Upper lobe of right lung (tissue), 1 donor: ENCODE measurements around the gene FXR1. TPM values are rescaled to one million over a fixed set of nuclear protein-coding genes. Genes with fewer than 3 reads are reported as not detected.

Experiments
- ATAC-seq: fragments of 200-7000 bp; cut with Tn5 transposase; one replicate; pipeline ENCODE4 v1.9.1; 2020; ENCODE audit warnings: mild to moderate bottlenecking, moderate library complexity
- DNase-seq: peaks from one replicate; pipeline ENCODE4 v3.0.0-alpha.2; 2020
- H3K27ac ChIP-seq: fragments of 200-600 bp; one replicate; pipeline ENCODE4 v1.8.0; 2022
- H3K27me3 ChIP-seq: fragments of 200-600 bp; one replicate; pipeline ENCODE4 v1.8.0; 2022; ENCODE audit warnings: mild to moderate bottlenecking
- H3K36me3 ChIP-seq: fragments of 200-600 bp; one replicate; pipeline ENCODE4 v1.8.0; 2022
- H3K4me1 ChIP-seq: fragments of 200-600 bp; one replicate; pipeline ENCODE4 v1.8.0; 2022
- H3K4me3 ChIP-seq: fragments of 200-600 bp; one replicate; pipeline ENCODE4 v1.8.0; 2022; ENCODE audit warnings: mild to moderate bottlenecking
- H3K9me3 ChIP-seq: fragments of 200-600 bp; one replicate; pipeline ENCODE4 v1.8.0; 2022
- intact Hi-C: fragments of 100-400 bp; cut with DNase I; formaldehyde crosslinking; loops from one replicate; pipeline ENCODE4 v1.11.0; 2022
- total RNA-seq: library from RNA; stranded (reverse); fragmentation: NEBNext Ultra II Directional; extraction: Animal tissue kit (Norgen Biotek cat#: 25700); gene quantifications from one replicate; pipeline ENCODE4 v1.2.1, GENCODE V29; 2021
- TF ChIP-seq, protein P1 (sequence below): fragments of 200-600 bp; IDR thresholded peaks from one replicate; pipeline ENCODE4 v1.8.0; 2022; ENCODE audit warnings: antibody characterized with exemption
- donor health status: DM: no; HTN: yes; CAD: no; lungs with severe emphysema.

Gene FXR1
- total RNA-seq, 1 donor from 2014 or later, result 97.3 TPM

DNA sequence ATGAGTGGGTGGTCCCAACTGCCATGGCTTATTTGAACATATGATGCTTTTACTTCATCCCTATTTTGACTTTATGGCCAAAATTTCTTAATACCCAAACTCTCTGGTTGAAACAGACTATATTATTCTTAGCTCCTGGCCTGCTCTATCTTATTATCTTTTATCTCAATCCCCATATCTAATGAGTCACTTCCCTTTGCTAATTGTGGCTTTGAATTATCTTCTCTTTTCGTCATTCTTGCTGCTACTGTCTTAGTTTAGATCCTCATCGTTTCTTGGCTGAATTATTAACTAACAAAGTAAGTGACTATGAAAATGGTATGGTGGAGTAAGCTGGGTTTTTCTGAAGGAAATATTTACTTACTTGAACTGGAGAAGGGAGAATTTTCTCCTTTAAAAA is 105.2 kb downstream of the FXR1 start:
- H3K9me3 ChIP-seq, result no peaks in the 10 kb centered on the region
- ATAC-seq, result no peak
- H3K36me3 ChIP-seq, result no peaks in the 10 kb centered on the region
- TF ChIP-seq, protein P1, sequence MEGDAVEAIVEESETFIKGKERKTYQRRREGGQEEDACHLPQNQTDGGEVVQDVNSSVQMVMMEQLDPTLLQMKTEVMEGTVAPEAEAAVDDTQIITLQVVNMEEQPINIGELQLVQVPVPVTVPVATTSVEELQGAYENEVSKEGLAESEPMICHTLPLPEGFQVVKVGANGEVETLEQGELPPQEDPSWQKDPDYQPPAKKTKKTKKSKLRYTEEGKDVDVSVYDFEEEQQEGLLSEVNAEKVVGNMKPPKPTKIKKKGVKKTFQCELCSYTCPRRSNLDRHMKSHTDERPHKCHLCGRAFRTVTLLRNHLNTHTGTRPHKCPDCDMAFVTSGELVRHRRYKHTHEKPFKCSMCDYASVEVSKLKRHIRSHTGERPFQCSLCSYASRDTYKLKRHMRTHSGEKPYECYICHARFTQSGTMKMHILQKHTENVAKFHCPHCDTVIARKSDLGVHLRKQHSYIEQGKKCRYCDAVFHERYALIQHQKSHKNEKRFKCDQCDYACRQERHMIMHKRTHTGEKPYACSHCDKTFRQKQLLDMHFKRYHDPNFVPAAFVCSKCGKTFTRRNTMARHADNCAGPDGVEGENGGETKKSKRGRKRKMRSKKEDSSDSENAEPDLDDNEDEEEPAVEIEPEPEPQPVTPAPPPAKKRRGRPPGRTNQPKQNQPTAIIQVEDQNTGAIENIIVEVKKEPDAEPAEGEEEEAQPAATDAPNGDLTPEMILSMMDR, result no peak
- no peak for DNase-seq
- H3K27me3 ChIP-seq, result no peaks in the 10 kb centered on the region
- no peak overlapping the region for H3K27ac ChIP-seq
- no peaks in the 10 kb centered on the region for H3K4me1 ChIP-seq
- intact Hi-C loops, result no loop called here
- H3K4me3 ChIP-seq, result no peak overlapping the region

DNA sequence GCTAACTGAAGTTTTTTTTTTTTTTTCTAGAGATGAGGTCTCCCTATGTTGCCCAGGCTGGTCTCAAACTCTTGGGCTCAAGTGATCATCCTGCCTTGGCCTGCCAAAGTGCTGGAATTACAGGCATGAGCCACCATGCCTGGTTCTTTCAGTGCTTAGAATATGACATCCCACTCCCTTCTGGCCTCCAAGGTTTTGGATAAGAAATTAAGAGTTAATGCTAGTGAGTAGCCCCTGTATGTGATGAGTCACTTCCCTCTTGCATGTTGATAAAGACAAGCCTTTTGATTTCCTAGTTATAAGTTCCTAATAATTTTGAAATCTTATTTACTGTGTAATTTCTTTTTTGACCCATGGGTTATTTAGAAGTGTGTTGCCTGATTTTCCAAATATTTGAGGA is 112.7 kb downstream of the FXR1 start:
- Histone ChIP-seq H3K4me3 (no peak overlapping the region), H3K4me1 (no peaks in the 10 kb centered on the region), H3K36me3 (no peaks in the 10 kb centered on the region), H3K27ac (no peak overlapping the region), H3K9me3 (peaks cover 4% of the 10 kb centered on the region), H3K27me3 (no peaks in the 10 kb centered on the region)
- TF ChIP-seq, protein P1, result no peak
- no peak for DNase-seq
- intact Hi-C loops, result no loop called here
- ATAC-seq, result no peak

DNA sequence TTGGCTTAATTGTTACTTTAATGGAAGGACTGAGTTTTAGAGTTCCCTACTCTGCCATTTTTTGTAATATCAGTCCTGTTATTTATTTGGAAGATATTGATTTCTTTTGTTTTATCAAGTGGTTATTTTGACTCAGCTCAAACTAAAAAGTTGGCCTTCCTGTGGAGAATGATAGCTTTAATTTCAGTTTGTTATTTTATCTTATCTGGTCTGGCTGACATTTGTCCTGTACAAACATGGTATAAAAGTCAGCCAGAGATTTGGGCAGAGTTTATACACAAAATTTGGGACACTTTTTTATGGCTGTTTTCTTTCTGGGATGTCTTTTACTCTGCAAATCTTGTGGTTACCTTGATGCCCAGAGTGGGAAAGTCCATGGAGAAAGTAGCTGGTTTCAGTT is 118.5 kb downstream of the FXR1 start:
- no peaks in the 10 kb centered on the region for H3K4me1 ChIP-seq
- H3K9me3 ChIP-seq, result peaks cover 4% of the 10 kb centered on the region
- intact Hi-C loops, result no loop called here
- no peaks in the 10 kb centered on the region for H3K36me3 ChIP-seq
- TF ChIP-seq, protein P1, result no peak
- no peaks in the 10 kb centered on the region for H3K27me3 ChIP-seq
- H3K27ac ChIP-seq, result no peak overlapping the region
- no peak for DNase-seq
- no peak for ATAC-seq
- no peak overlapping the region for H3K4me3 ChIP-seq

Other genes starting within 250 kb of the FXR1 start
- not detected for gene CCDC39, start 233.2 kb upstream of the FXR1 start, total RNA-seq
- gene DNAJC19, start 77.1 kb downstream of the FXR1 start, total RNA-seq, result 40.4 TPM